HEK293 (cell line): ENCODE measurements around the gene CHRNA10.

Experiments used
- CTCF ChIA-PET: fragments of 350-600 bp; formaldehyde crosslinking; extraction: SDS; loops from one replicate; lab custom pipeline; 2021; ENCODE audit warnings: antibody characterized with exemption; lab: Yijun Ruan, JAX
- POLR2A ChIA-PET: fragments of 300-600 bp; formaldehyde crosslinking; extraction: SDS; loops from one replicate; lab custom pipeline; 2020; ENCODE audit warnings: antibody characterized with exemption, inconsistent platforms; lab: Yijun Ruan, JAX
- H3K27ac ChIP-seq: fragments of 200-500 bp; sonication (Bioruptor generic); 2 replicates; pipeline ENCODE4 v1.5.1; 2014; ENCODE audit warnings: low read depth, low read length, control low read depth, inconsistent platforms; ENCODE audit errors: extremely low read depth
- H3K36me3 ChIP-seq, 2 experiments: fragments of 200-500 bp in 1 of 2; sonication (Bioruptor generic) in 1 of 2; 1 replicate in 1 of 2; 2 replicates in 1 of 2; pipeline ENCODE4 v1.5.1; 2014 to 2017; ENCODE audit warnings: inconsistent platforms in 2 of 2, low read length in 2 of 2; ENCODE audit not compliant: control insufficient read depth in 2 of 2, insufficient read depth in 1 of 2
- H3K4me1 ChIP-seq: fragments of 200-500 bp; sonication (Bioruptor generic); 2 replicates; pipeline ENCODE4 v1.5.1; 2014; ENCODE audit warnings: mild to moderate bottlenecking, low read length, inconsistent platforms; ENCODE audit not compliant: control insufficient read depth, insufficient read depth
- H3K4me3 ChIP-seq: 2 replicates; pipeline ENCODE4 v1.5.1; 2011; ENCODE audit warnings: low read depth, mild to moderate bottlenecking, control low read depth, low read length, moderate library complexity
- H3K9me3 ChIP-seq: fragments of 200-500 bp; sonication (Bioruptor generic); 2 replicates; pipeline ENCODE4 v1.5.1; 2014; ENCODE audit warnings: low read depth, low read length, inconsistent platforms; ENCODE audit not compliant: control insufficient read depth, insufficient read depth
- BCL11A ChIP-seq: fragments of 450-650 bp; formaldehyde crosslinking; IDR thresholded peaks from 2 replicates; pipeline ENCODE4 v1.5.1; 2016; ENCODE audit warnings: low read depth, missing biosample characterization, missing genetic modification characterization
- GFI1B ChIP-seq: fragments of 450-650 bp; formaldehyde crosslinking; IDR thresholded peaks from 2 replicates; pipeline ENCODE4 v1.5.1; 2016; ENCODE audit warnings: missing biosample characterization, missing genetic modification characterization
- GLI4 ChIP-seq: fragments of 450-650 bp; formaldehyde crosslinking; IDR thresholded peaks from 2 replicates; pipeline ENCODE4 v1.5.1; 2016; ENCODE audit warnings: missing biosample characterization, missing genetic modification characterization
- KLF1 ChIP-seq: fragments of 450-650 bp; formaldehyde crosslinking; IDR thresholded peaks from 2 replicates; pipeline ENCODE4 v1.5.1; 2016; ENCODE audit warnings: missing biosample characterization, missing genetic modification characterization
- KLF16 ChIP-seq: fragments of 450-650 bp; formaldehyde crosslinking; IDR thresholded peaks from 2 replicates; pipeline ENCODE4 v1.5.1; 2017; ENCODE audit warnings: missing biosample characterization, missing genetic modification characterization
- SALL2 ChIP-seq: fragments of 450-650 bp; formaldehyde crosslinking; IDR thresholded peaks from 2 replicates; pipeline ENCODE4 v1.5.0; 2017; ENCODE audit warnings: missing biosample characterization, mild to moderate bottlenecking, missing genetic modification characterization, borderline replicate concordance
- YY1 ChIP-seq: fragments of 450-650 bp; formaldehyde crosslinking; IDR thresholded peaks from 2 replicates; pipeline ENCODE4 v1.5.1; 2018; ENCODE audit warnings: missing biosample characterization, missing genetic modification characterization
- ZBTB20 ChIP-seq: fragments of 450-650 bp; formaldehyde crosslinking; IDR thresholded peaks from 2 replicates; pipeline ENCODE4 v1.5.1; 2016; ENCODE audit warnings: missing biosample characterization, missing genetic modification characterization
- ZNF10 ChIP-seq: fragments of 450-650 bp; formaldehyde crosslinking; IDR thresholded peaks from 2 replicates; pipeline ENCODE4 v1.5.1; 2017; ENCODE audit warnings: missing biosample characterization, missing genetic modification characterization
- ZNF114 ChIP-seq: fragments of 450-650 bp; formaldehyde crosslinking; IDR thresholded peaks from 2 replicates; pipeline ENCODE4 v1.5.0; 2017; ENCODE audit warnings: missing biosample characterization, missing genetic modification characterization
- ZNF184 ChIP-seq: fragments of 450-650 bp; IDR thresholded peaks from 2 replicates; pipeline ENCODE4 v1.5.1; 2018; ENCODE audit warnings: missing biosample characterization, mild to moderate bottlenecking, missing genetic modification characterization
- ZNF2 ChIP-seq: fragments of 450-650 bp; formaldehyde crosslinking; IDR thresholded peaks from 2 replicates; pipeline ENCODE4 v1.5.1; 2016; ENCODE audit warnings: missing biosample characterization, missing genetic modification characterization
- ZNF311 ChIP-seq: fragments of 450-650 bp; formaldehyde crosslinking; IDR thresholded peaks from 2 replicates; pipeline ENCODE4 v1.5.1; 2017; ENCODE audit warnings: missing biosample characterization, missing genetic modification characterization, borderline replicate concordance
- ZNF341 ChIP-seq: fragments of 450-650 bp; formaldehyde crosslinking; IDR thresholded peaks from 2 replicates; pipeline ENCODE4; 2016; ENCODE audit warnings: low read depth, missing biosample characterization, missing genetic modification characterization
- ZNF510 ChIP-seq: fragments of 450-650 bp; formaldehyde crosslinking; IDR thresholded peaks from 2 replicates; pipeline ENCODE4 v1.5.1; 2018; ENCODE audit warnings: mild to moderate bottlenecking, missing genetic modification characterization, missing biosample characterization; ENCODE audit not compliant: insufficient replicate concordance
- ZNF521 ChIP-seq: fragments of 450-650 bp; formaldehyde crosslinking; IDR thresholded peaks from 2 replicates; pipeline ENCODE4 v1.5.1; 2017; ENCODE audit warnings: missing biosample characterization, mild to moderate bottlenecking, missing genetic modification characterization
- ZNF529 ChIP-seq: fragments of 450-650 bp; formaldehyde crosslinking; IDR thresholded peaks from 2 replicates; pipeline ENCODE4 v1.5.1; 2017; ENCODE audit warnings: missing genetic modification characterization, missing biosample characterization; ENCODE audit not compliant: insufficient replicate concordance
- ZNF623 ChIP-seq: fragments of 450-650 bp; formaldehyde crosslinking; IDR thresholded peaks from 2 replicates; pipeline ENCODE4 v1.5.1; 2016; ENCODE audit warnings: missing biosample characterization, missing genetic modification characterization
- ZNF747 ChIP-seq: fragments of 450-650 bp; formaldehyde crosslinking; IDR thresholded peaks from 2 replicates; pipeline ENCODE4 v1.5.1; 2016; ENCODE audit warnings: missing biosample characterization, missing genetic modification characterization
- ZNF837 ChIP-seq: fragments of 450-650 bp; formaldehyde crosslinking; IDR thresholded peaks from 2 replicates; pipeline ENCODE4 v1.5.1; 2016; ENCODE audit warnings: missing biosample characterization, missing genetic modification characterization
- TF ChIP-seq, protein P1 (sequence below): fragments of 450-650 bp; formaldehyde crosslinking; IDR thresholded peaks from 2 replicates; pipeline ENCODE4 v1.5.0; 2017; ENCODE audit warnings: missing biosample characterization, missing genetic modification characterization, borderline replicate concordance
- TF ChIP-seq, protein P2 (sequence below): fragments of 450-650 bp; formaldehyde crosslinking; IDR thresholded peaks from 2 replicates; pipeline ENCODE4 v1.5.1; 2016; ENCODE audit warnings: missing biosample characterization, missing genetic modification characterization
- TF ChIP-seq, protein P3 (sequence below): fragments of 450-650 bp; formaldehyde crosslinking; IDR thresholded peaks from 2 replicates; pipeline ENCODE4 v1.5.1; 2017; ENCODE audit warnings: missing biosample characterization, missing genetic modification characterization
- TF ChIP-seq, protein P4 (sequence below): fragments of 450-650 bp; formaldehyde crosslinking; IDR thresholded peaks from 2 replicates; pipeline ENCODE4 v1.5.1; 2016; ENCODE audit warnings: missing biosample characterization, missing genetic modification characterization, low read depth

The CHRNA10 gene

DNA sequence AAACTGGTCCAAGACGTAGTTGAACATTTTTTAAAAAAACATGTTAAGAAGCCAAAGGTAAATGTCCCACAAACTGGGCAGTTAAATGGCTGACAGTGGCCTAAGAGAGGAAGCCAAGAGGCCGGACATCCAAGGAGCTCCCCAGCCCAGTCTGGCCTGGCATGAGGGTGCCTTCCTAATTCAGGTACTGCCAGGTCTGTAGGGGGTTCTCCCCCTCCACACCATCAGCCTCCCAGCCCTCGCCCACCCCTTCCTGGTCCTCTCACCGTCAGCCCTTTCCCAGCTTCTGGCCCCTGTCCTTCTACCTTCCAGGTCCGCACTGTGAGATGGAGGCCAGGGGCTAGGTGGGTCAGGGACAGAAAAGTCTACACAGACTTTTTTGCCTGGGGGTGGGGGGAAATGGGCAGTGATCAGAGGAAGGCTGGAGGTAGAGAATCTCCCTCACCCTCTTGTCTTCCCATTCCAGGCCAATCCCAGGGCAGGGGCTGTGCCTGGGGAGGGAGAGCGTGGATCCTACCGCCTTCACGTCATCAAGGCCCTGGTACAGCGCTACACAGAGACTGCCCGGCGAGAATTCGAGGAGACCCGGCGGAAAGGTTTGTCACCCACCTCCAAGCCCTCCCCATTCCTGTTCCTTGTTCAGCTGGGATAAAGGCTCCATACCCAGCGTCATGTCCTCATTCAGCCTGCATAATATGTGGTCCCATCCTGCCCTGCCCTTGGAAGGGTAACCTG, 35.4 kb downstream of the CHRNA10 start:
- TF ChIP-seq ZNF311 = no peak
- TF ChIP-seq, protein P1, sequence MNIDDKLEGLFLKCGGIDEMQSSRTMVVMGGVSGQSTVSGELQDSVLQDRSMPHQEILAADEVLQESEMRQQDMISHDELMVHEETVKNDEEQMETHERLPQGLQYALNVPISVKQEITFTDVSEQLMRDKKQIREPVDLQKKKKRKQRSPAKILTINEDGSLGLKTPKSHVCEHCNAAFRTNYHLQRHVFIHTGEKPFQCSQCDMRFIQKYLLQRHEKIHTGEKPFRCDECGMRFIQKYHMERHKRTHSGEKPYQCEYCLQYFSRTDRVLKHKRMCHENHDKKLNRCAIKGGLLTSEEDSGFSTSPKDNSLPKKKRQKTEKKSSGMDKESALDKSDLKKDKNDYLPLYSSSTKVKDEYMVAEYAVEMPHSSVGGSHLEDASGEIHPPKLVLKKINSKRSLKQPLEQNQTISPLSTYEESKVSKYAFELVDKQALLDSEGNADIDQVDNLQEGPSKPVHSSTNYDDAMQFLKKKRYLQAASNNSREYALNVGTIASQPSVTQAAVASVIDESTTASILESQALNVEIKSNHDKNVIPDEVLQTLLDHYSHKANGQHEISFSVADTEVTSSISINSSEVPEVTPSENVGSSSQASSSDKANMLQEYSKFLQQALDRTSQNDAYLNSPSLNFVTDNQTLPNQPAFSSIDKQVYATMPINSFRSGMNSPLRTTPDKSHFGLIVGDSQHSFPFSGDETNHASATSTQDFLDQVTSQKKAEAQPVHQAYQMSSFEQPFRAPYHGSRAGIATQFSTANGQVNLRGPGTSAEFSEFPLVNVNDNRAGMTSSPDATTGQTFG (tag by site-specific recombination) = no peak
- no peak for TF ChIP-seq YY1 (tag by site-specific recombination)
- no peak for TF ChIP-seq ZNF837 (tag by site-specific recombination)
- no peak for TF ChIP-seq ZBTB20 (tag by site-specific recombination)
- no peak for TF ChIP-seq ZNF747
- no peak for TF ChIP-seq ZNF2
- TF ChIP-seq GLI4 (tag by site-specific recombination) = no peak
- no peak for TF ChIP-seq BCL11A (tag by site-specific recombination)
- TF ChIP-seq ZNF529 = no peak
- TF ChIP-seq ZNF623 (tag by site-specific recombination) = no peak
- TF ChIP-seq ZNF510 (tag by site-specific recombination) = no peak
- ChIA-PET POLR2A (no interaction called here), CTCF (no interaction called here)
- Histone ChIP-seq H3K9me3 (no peaks in the 10 kb centered on the region), H3K27ac (no peak overlapping the region), H3K36me3 (no peaks in the 10 kb centered on the region), H3K4me1 (no peaks in the 10 kb centered on the region), H3K4me3 (no peak overlapping the region)

DNA sequence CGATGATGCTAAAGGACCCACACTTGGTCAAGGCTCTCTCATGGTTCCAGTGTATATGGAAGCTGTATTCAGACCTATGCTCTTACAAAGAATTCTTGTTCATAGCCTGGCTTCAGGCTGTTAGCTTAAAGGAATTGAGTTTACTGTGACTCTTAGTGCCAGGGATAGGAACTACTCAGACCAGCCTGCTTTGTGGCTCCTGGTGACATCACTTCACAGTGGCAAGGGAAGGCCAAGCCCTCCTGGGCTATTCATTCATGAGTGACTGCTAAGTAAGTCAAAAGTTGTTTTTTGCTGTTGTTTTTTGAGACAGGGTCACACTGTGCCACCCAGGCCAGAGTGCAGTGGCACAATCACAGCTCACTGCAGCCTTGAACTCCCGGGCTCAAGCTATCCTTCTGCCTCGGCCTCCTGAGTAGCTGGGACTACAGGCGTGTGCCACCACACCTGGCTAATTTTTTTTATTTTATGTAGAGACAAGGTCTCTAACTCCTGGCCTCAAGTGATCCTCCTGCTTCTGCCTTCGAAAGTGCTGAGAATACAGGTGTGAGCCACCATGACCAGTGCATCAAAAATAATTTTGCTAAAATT, 39.0 kb downstream of the CHRNA10 start:
- no peaks in the 10 kb centered on the region for H3K36me3 ChIP-seq
- no peaks in the 10 kb centered on the region for H3K4me1 ChIP-seq
- H3K4me3 ChIP-seq = no peak overlapping the region
- TF ChIP-seq ZNF114 (tag by site-specific recombination) (no peak), KLF16 (tag by site-specific recombination) (no peak), SALL2 (no peak), KLF1 (tag by site-specific recombination) (no peak)
- ChIA-PET CTCF (interaction anchor here (0.5 to 2.2 kb wide), 4 partner anchors 11 to 89 kb away, joined by 3 to 6 read pairs (median 4); no protein-coding TSS in a partner anchor), POLR2A (interaction anchor here (0.5 kb wide), 1 partner anchor 1162 kb away, joined by 3 read pairs; no protein-coding TSS in a partner anchor)
- no peak overlapping the region for H3K27ac ChIP-seq
- no peaks in the 10 kb centered on the region for H3K9me3 ChIP-seq

DNA sequence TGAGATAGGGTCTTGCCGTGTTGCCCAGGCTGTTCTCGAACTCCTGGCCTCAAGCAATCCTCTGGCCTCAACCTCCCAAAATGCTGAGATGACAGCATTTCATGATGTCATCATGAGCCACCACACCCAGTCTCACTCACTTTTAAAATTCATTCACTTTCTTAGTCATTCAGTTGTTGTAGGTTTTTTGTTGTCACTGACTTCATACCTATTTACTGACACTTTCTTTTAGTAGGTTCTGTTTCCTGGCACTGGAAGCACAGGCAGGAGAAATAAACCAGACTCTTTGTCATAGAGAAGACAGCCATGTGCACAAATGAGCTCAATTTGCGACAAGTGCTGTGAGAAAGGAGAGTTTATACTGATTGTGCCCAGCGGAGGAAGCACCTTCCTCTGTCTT, 39.9 kb downstream of the CHRNA10 start:
- POLR2A ChIA-PET = no interaction called here
- CTCF ChIA-PET = interaction anchor here (0.5 to 2.2 kb wide), 4 partner anchors 10 to 71 kb away, joined by 3 to 6 read pairs (median 3); no protein-coding TSS in a partner anchor
- H3K27ac ChIP-seq = no peak overlapping the region
- no peaks in the 10 kb centered on the region for H3K36me3 ChIP-seq
- H3K9me3 ChIP-seq = no peaks in the 10 kb centered on the region
- H3K4me1 ChIP-seq = no peaks in the 10 kb centered on the region
- H3K4me3 ChIP-seq = no peak overlapping the region
- 0 out of 2 replicates have a peak, but pooled peaks have one; percentile 22 for TF ChIP-seq ZNF184 (tag by site-specific recombination)
- no peak for TF ChIP-seq ZNF10 (tag by site-specific recombination)
- TF ChIP-seq ZNF521 = no peak
- TF ChIP-seq, protein P2, sequence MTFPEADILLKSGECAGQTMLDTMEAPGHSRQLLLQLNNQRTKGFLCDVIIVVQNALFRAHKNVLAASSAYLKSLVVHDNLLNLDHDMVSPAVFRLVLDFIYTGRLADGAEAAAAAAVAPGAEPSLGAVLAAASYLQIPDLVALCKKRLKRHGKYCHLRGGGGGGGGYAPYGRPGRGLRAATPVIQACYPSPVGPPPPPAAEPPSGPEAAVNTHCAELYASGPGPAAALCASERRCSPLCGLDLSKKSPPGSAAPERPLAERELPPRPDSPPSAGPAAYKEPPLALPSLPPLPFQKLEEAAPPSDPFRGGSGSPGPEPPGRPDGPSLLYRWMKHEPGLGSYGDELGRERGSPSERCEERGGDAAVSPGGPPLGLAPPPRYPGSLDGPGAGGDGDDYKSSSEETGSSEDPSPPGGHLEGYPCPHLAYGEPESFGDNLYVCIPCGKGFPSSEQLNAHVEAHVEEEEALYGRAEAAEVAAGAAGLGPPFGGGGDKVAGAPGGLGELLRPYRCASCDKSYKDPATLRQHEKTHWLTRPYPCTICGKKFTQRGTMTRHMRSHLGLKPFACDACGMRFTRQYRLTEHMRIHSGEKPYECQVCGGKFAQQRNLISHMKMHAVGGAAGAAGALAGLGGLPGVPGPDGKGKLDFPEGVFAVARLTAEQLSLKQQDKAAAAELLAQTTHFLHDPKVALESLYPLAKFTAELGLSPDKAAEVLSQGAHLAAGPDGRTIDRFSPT (tag by site-specific recombination) = no peak
- TF ChIP-seq, protein P3, sequence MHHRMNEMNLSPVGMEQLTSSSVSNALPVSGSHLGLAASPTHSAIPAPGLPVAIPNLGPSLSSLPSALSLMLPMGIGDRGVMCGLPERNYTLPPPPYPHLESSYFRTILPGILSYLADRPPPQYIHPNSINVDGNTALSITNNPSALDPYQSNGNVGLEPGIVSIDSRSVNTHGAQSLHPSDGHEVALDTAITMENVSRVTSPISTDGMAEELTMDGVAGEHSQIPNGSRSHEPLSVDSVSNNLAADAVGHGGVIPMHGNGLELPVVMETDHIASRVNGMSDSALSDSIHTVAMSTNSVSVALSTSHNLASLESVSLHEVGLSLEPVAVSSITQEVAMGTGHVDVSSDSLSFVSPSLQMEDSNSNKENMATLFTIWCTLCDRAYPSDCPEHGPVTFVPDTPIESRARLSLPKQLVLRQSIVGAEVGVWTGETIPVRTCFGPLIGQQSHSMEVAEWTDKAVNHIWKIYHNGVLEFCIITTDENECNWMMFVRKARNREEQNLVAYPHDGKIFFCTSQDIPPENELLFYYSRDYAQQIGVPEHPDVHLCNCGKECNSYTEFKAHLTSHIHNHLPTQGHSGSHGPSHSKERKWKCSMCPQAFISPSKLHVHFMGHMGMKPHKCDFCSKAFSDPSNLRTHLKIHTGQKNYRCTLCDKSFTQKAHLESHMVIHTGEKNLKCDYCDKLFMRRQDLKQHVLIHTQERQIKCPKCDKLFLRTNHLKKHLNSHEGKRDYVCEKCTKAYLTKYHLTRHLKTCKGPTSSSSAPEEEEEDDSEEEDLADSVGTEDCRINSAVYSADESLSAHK (tag by site-specific recombination) = no peak
- TF ChIP-seq, protein P4, sequence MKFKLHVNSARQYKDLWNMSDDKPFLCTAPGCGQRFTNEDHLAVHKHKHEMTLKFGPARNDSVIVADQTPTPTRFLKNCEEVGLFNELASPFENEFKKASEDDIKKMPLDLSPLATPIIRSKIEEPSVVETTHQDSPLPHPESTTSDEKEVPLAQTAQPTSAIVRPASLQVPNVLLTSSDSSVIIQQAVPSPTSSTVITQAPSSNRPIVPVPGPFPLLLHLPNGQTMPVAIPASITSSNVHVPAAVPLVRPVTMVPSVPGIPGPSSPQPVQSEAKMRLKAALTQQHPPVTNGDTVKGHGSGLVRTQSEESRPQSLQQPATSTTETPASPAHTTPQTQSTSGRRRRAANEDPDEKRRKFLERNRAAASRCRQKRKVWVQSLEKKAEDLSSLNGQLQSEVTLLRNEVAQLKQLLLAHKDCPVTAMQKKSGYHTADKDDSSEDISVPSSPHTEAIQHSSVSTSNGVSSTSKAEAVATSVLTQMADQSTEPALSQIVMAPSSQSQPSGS (tag by site-specific recombination) = peak; percentile 21; the same call in 1 of the 2 replicates
- TF ChIP-seq ZNF341 (tag by site-specific recombination) = no peak
- TF ChIP-seq GFI1B (tag by site-specific recombination) = no peak
